SK-N-SH treated with all-trans-retinoic acid at 6 μM for 48 hours (cell line): Measurements from ENCODE around the gene SLC22A2.

ENCODE experiments used
- ATAC-seq: fragments of 200-7000 bp; cut with Tn5 transposase; 3 replicates; pipeline ENCODE4 v1.9.1; 2020; ENCODE audit warnings: mild to moderate bottlenecking, moderate library complexity
- BACH2 ChIP-seq: fragments of 250-450 bp; sonication (Bioruptor Pico); IDR thresholded peaks from 2 replicates; pipeline ENCODE4 v1.9.0; 2021; ENCODE audit warnings: mild to moderate bottlenecking, borderline replicate concordance
- CSDC2 ChIP-seq: fragments of 250-450 bp; sonication (Bioruptor Pico); IDR thresholded peaks from 2 replicates; pipeline ENCODE4 v1.5.0; 2020; ENCODE audit warnings: mild to moderate bottlenecking, moderate library complexity
- ESRRG ChIP-seq: fragments of 250-450 bp; sonication (Bioruptor Pico); IDR thresholded peaks from 2 replicates; pipeline ENCODE4 v1.6.1; 2021; ENCODE audit warnings: mild to moderate bottlenecking
- GLIS3 ChIP-seq: fragments of 250-450 bp; sonication (Bioruptor Pico); IDR thresholded peaks from 2 replicates; pipeline ENCODE4 v1.5.0; 2020; ENCODE audit warnings: mild to moderate bottlenecking, moderate library complexity
- ISL1 ChIP-seq: fragments of 250-450 bp; sonication (Bioruptor Pico); IDR thresholded peaks from 2 replicates; pipeline ENCODE4 v2.1.2; 2022; ENCODE audit warnings: mild to moderate bottlenecking, moderate library complexity
- OSR1 ChIP-seq: fragments of 250-450 bp; sonication (Bioruptor Pico); IDR thresholded peaks from 2 replicates; pipeline ENCODE4 v1.8.0; 2022; ENCODE audit warnings: moderate library complexity, mild to moderate bottlenecking, inconsistent platforms
- PPARA ChIP-seq: fragments of 250-450 bp; sonication (Bioruptor Pico); IDR thresholded peaks from 2 replicates; pipeline ENCODE4 v1.5.0; 2020; ENCODE audit warnings: mild to moderate bottlenecking, borderline replicate concordance
- RARB ChIP-seq: fragments of 250-450 bp; sonication (Bioruptor Pico); IDR thresholded peaks from 2 replicates; pipeline ENCODE4 v1.8.0; 2021; ENCODE audit warnings: mild to moderate bottlenecking, moderate library complexity
- SNAI2 ChIP-seq: fragments of 250-450 bp; sonication (Bioruptor Pico); IDR thresholded peaks from 2 replicates; pipeline ENCODE4 v1.5.0; 2020; ENCODE audit warnings: mild to moderate bottlenecking, moderate library complexity
- TCF4 ChIP-seq: fragments of 250-450 bp; sonication (Bioruptor Pico); IDR thresholded peaks from 2 replicates; pipeline ENCODE4 v1.8.0; 2021; ENCODE audit warnings: mild to moderate bottlenecking, moderate library complexity, borderline replicate concordance
- TOX ChIP-seq: fragments of 250-450 bp; sonication (Bioruptor Pico); IDR thresholded peaks from 2 replicates; pipeline ENCODE4 v1.8.0; 2021; ENCODE audit warnings: mild to moderate bottlenecking, moderate library complexity, borderline replicate concordance
- ZC3H10 ChIP-seq: fragments of 250-450 bp; sonication (Bioruptor Pico); IDR thresholded peaks from 2 replicates; pipeline ENCODE4 v1.5.1; 2021; ENCODE audit warnings: mild to moderate bottlenecking, moderate library complexity
- ZFP3 ChIP-seq: fragments of 250-450 bp; sonication (Bioruptor Pico); IDR thresholded peaks from 2 replicates; pipeline ENCODE4 v1.5.0; 2020; ENCODE audit warnings: mild to moderate bottlenecking, moderate library complexity
- ZFP30 ChIP-seq: fragments of 450-650 bp; formaldehyde crosslinking; IDR thresholded peaks from 2 replicates; pipeline ENCODE4 v1.5.0; 2022; ENCODE audit warnings: mild to moderate bottlenecking, moderate library complexity
- ZNF565 ChIP-seq: fragments of 450-650 bp; formaldehyde crosslinking; conservative IDR thresholded peaks from 2 replicates; pipeline ENCODE4 v1.5.0; 2020; ENCODE audit warnings: low read depth, mild to moderate bottlenecking, moderate library complexity
- ZNF70 ChIP-seq: fragments of 450-650 bp; formaldehyde crosslinking; IDR thresholded peaks from 2 replicates; pipeline ENCODE4 v1.5.0; 2020; ENCODE audit warnings: mild to moderate bottlenecking, moderate library complexity
- ZNF8 ChIP-seq: fragments of 450-650 bp; formaldehyde crosslinking; IDR thresholded peaks from 2 replicates; pipeline ENCODE4 v1.5.0; 2020; ENCODE audit warnings: mild to moderate bottlenecking, moderate library complexity
- TF ChIP-seq, protein P1 (sequence below): fragments of 250-450 bp; sonication (Bioruptor Pico); IDR thresholded peaks from 2 replicates; pipeline ENCODE4 v1.5.0; 2020; ENCODE audit warnings: mild to moderate bottlenecking, moderate library complexity
- TF ChIP-seq, protein P2 (sequence below): fragments of 250-450 bp; sonication (Bioruptor Pico); IDR thresholded peaks from 2 replicates; pipeline ENCODE4 v1.8.0; 2021; ENCODE audit warnings: low read depth, mild to moderate bottlenecking, moderate library complexity, borderline replicate concordance
- TF ChIP-seq, protein P3 (sequence below): fragments of 250-450 bp; sonication (Bioruptor Pico); IDR thresholded peaks from 2 replicates; pipeline ENCODE4 v1.5.1; 2021; ENCODE audit warnings: mild to moderate bottlenecking, moderate library complexity
- TF ChIP-seq, protein P4 (sequence below): fragments of 250-450 bp; sonication (Bioruptor Pico); IDR thresholded peaks from 2 replicates; pipeline ENCODE4 v1.8.0; 2020; ENCODE audit warnings: mild to moderate bottlenecking, moderate library complexity, borderline replicate concordance

The SLC22A2 gene

DNA sequence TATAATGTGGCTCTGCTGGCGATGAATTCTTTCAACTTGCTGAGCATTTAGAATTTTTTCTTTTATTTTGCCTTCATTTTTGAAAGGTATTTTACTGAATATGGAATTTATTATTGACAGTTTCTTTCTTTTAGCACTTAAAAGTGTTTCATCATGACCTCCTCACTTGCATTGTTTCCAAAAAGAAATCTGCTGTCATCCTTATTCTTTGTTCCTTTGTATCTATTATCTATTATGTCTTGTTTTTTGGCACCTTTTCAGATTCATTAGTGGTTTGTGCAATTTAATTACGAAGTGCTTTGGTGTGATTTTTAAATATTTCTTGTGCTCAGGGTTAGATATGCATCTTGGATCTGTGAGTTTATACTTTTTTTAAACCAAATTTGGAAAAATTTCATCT is 26.0 kb upstream of the SLC22A2 start:
- TF ChIP-seq OSR1 (CRISPR knock-in tag) (no peak), BACH2 (CRISPR knock-in tag) (no peak), SNAI2 (CRISPR knock-in tag) (no peak), TCF4 (no peak), GLIS3 (CRISPR knock-in tag) (no peak), ZFP30 (no peak), ZNF70 (CRISPR knock-in tag) (no peak), RARB (no peak), ZFP3 (no peak), ZNF8 (CRISPR knock-in tag) (no peak), ISL1 (CRISPR knock-in tag) (no peak), ZC3H10 (CRISPR knock-in tag) (no peak), PPARA (CRISPR knock-in tag) (no peak), ZNF565 (CRISPR knock-in tag) (no peak), TOX (CRISPR knock-in tag) (no peak)
- TF ChIP-seq, protein P1, sequence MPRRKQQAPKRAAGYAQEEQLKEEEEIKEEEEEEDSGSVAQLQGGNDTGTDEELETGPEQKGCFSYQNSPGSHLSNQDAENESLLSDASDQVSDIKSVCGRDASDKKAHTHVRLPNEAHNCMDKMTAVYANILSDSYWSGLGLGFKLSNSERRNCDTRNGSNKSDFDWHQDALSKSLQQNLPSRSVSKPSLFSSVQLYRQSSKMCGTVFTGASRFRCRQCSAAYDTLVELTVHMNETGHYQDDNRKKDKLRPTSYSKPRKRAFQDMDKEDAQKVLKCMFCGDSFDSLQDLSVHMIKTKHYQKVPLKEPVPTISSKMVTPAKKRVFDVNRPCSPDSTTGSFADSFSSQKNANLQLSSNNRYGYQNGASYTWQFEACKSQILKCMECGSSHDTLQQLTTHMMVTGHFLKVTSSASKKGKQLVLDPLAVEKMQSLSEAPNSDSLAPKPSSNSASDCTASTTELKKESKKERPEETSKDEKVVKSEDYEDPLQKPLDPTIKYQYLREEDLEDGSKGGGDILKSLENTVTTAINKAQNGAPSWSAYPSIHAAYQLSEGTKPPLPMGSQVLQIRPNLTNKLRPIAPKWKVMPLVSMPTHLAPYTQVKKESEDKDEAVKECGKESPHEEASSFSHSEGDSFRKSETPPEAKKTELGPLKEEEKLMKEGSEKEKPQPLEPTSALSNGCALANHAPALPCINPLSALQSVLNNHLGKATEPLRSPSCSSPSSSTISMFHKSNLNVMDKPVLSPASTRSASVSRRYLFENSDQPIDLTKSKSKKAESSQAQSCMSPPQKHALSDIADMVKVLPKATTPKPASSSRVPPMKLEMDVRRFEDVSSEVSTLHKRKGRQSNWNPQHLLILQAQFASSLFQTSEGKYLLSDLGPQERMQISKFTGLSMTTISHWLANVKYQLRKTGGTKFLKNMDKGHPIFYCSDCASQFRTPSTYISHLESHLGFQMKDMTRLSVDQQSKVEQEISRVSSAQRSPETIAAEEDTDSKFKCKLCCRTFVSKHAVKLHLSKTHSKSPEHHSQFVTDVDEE (CRISPR knock-in tag): no peak
- TF ChIP-seq, protein P2, sequence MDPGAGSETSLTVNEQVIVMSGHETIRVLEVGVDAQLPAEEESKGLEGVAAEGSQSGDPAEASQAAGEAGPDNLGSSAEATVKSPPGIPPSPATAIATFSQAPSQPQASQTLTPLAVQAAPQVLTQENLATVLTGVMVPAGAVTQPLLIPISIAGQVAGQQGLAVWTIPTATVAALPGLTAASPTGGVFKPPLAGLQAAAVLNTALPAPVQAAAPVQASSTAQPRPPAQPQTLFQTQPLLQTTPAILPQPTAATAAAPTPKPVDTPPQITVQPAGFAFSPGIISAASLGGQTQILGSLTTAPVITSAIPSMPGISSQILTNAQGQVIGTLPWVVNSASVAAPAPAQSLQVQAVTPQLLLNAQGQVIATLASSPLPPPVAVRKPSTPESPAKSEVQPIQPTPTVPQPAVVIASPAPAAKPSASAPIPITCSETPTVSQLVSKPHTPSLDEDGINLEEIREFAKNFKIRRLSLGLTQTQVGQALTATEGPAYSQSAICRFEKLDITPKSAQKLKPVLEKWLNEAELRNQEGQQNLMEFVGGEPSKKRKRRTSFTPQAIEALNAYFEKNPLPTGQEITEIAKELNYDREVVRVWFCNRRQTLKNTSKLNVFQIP: no peak
- TF ChIP-seq, protein P3, sequence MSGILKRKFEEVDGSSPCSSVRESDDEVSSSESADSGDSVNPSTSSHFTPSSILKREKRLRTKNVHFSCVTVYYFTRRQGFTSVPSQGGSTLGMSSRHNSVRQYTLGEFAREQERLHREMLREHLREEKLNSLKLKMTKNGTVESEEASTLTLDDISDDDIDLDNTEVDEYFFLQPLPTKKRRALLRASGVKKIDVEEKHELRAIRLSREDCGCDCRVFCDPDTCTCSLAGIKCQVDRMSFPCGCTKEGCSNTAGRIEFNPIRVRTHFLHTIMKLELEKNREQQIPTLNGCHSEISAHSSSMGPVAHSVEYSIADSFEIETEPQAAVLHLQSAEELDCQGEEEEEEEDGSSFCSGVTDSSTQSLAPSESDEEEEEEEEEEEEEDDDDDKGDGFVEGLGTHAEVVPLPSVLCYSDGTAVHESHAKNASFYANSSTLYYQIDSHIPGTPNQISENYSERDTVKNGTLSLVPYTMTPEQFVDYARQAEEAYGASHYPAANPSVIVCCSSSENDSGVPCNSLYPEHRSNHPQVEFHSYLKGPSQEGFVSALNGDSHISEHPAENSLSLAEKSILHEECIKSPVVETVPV (CRISPR knock-in tag): no peak
- TF ChIP-seq, protein P4, sequence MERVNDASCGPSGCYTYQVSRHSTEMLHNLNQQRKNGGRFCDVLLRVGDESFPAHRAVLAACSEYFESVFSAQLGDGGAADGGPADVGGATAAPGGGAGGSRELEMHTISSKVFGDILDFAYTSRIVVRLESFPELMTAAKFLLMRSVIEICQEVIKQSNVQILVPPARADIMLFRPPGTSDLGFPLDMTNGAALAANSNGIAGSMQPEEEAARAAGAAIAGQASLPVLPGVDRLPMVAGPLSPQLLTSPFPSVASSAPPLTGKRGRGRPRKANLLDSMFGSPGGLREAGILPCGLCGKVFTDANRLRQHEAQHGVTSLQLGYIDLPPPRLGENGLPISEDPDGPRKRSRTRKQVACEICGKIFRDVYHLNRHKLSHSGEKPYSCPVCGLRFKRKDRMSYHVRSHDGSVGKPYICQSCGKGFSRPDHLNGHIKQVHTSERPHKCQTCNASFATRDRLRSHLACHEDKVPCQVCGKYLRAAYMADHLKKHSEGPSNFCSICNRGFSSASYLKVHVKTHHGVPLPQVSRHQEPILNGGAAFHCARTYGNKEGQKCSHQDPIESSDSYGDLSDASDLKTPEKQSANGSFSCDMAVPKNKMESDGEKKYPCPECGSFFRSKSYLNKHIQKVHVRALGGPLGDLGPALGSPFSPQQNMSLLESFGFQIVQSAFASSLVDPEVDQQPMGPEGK (CRISPR knock-in tag): no peak
- no peak for ATAC-seq

DNA sequence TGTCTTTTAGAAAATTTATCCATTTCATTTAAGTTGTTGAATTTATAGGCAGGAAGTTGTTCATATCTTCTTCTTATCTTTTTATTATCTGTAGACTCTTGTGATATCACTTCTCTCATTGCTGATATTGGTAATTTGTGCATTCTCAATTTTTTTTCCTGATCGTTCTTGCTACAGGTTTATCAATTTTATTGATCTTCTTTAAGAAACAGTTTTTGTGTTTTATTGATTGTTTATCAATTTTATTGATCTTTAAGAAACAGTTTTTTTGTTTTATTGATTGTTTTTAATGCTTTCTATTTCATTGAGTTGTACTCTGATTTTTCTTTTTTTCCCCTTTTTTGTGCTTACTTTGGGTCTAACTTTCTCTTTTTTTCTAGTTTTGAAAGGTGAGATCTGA is 23.8 kb upstream of the SLC22A2 start:
- no peak for TF ChIP-seq GLIS3 (CRISPR knock-in tag)
- TF ChIP-seq SNAI2 (CRISPR knock-in tag): no peak
- TF ChIP-seq ZNF8 (CRISPR knock-in tag): no peak
- no peak for TF ChIP-seq ESRRG (CRISPR knock-in tag)
- TF ChIP-seq, protein P1 (CRISPR knock-in tag): no peak
- TF ChIP-seq ZNF70 (CRISPR knock-in tag): no peak
- TF ChIP-seq, protein P3 (CRISPR knock-in tag): no peak
- no peak for TF ChIP-seq ZFP30
- TF ChIP-seq CSDC2: no peak
- TF ChIP-seq ISL1 (CRISPR knock-in tag): no peak
- no peak for TF ChIP-seq RARB
- TF ChIP-seq PPARA (CRISPR knock-in tag): no peak
- TF ChIP-seq BACH2 (CRISPR knock-in tag): no peak
- TF ChIP-seq, all 23 proteins: peak for 0
- ATAC-seq: no peak
